Measurements from ENCODE around the gene USP32. TPM values are rescaled to one million over a fixed set of nuclear protein-coding genes. Genes with fewer than 3 reads are reported as not detected.

The USP32 gene
- total RNA-seq, 1 donor = 59.1 TPM

GRCh38 chr17:60283816-60284215, 108.1 kb downstream of the USP32 start:
- no peak for DNase-seq (ENCODE audit: low read depth)
- H3K4me3 ChIP-seq (ENCODE audit: low read depth, low read length) = no peak overlapping the region
- TF ChIP-seq CTCF (IDR thresholded peaks at IDR 0.05; ENCODE audit: insufficient read depth, low read length) = no peak

- TF ChIP-seq CTCF (IDR thresholded peaks at IDR 0.05; ENCODE audit: insufficient read depth, low read length) = no peak
- H3K4me3 ChIP-seq (ENCODE audit: low read depth, low read length) = no peak overlapping the region
- no peak for DNase-seq (ENCODE audit: low read depth)
Observed at GRCh38 chr17:60280673-60281072, 111.3 kb downstream of the USP32 start.

GRCh38 chr17:60278237-60278636, 113.7 kb downstream of the USP32 start:
- no peak for DNase-seq (ENCODE audit: low read depth)
- no peak overlapping the region for H3K4me3 ChIP-seq (ENCODE audit: low read depth, low read length)
- no peak for TF ChIP-seq CTCF (IDR thresholded peaks at IDR 0.05; ENCODE audit: insufficient read depth, low read length)

GRCh38 chr17:60277258-60277657, 114.7 kb downstream of the USP32 start:
- H3K4me3 ChIP-seq (ENCODE audit: low read depth, low read length) = no peak overlapping the region
- no peak for DNase-seq (ENCODE audit: low read depth)
- TF ChIP-seq CTCF (IDR thresholded peaks at IDR 0.05; ENCODE audit: insufficient read depth, low read length) = no peak

- no peak for TF ChIP-seq CTCF (IDR thresholded peaks at IDR 0.05; ENCODE audit: insufficient read depth, low read length)
- DNase-seq (ENCODE audit: low read depth) = no peak
- H3K4me3 ChIP-seq (ENCODE audit: low read depth, low read length) = no peak overlapping the region
Observed at GRCh38 chr17:60269417-60269816, 122.5 kb downstream of the USP32 start.

- TF ChIP-seq CTCF (IDR thresholded peaks at IDR 0.05; ENCODE audit: insufficient read depth, low read length) = no peak
- DNase-seq (ENCODE audit: low read depth) = no peak
- no peak overlapping the region for H3K4me3 ChIP-seq (ENCODE audit: low read depth, low read length)
Observed at GRCh38 chr17:60260540-60260939, 131.4 kb downstream of the USP32 start.

- H3K4me3 ChIP-seq (ENCODE audit: low read depth, low read length) = no peak overlapping the region
- DNase-seq (ENCODE audit: low read depth) = no peak
- no peak for TF ChIP-seq CTCF (IDR thresholded peaks at IDR 0.05; ENCODE audit: insufficient read depth, low read length)
Observed at GRCh38 chr17:60258313-60258712, 133.6 kb downstream of the USP32 start.
